Tibial nerve (tissue), 4 donors: ENCODE data around the gene RAB3D.

Experiments used
- CTCF ChIP-seq, 5 experiments: fragments of 200-600 bp in 3 of 5; fragments of 450-650 bp in 2 of 5; sonication (generic) in 3 of 5; IDR thresholded peaks; one replicate each; pipeline ENCODE4 v1.5.1; 2016 to 2019; ENCODE audit warnings: antibody characterized with exemption in 5 of 5, mild to moderate bottlenecking in 3 of 5, moderate library complexity in 2 of 5
- EP300 ChIP-seq, 2 donors: sonication (generic); formaldehyde crosslinking; IDR thresholded peaks; one replicate each; pipeline ENCODE4 v1.6.1; 2017; ENCODE audit warnings: antibody characterized with exemption in 2 of 2, mild to moderate bottlenecking in 1 of 2

- TF ChIP-seq CTCF (IDR thresholded peaks at IDR 0.05) (no peak), EP300 (IDR thresholded peaks at IDR 0.05) (no peak)
Observed at GRCh38 chr19:11323601-11324078, 15.8 kb downstream of the RAB3D start.
